ENCODE results near the gene ANKRD36B.
"Not testable (repeated sequence)": the region's sequence is repeated elsewhere in the genome, so short reads cannot be mapped to it uniquely, and the experiment has no call there.

ANKRD36B gene

GRCh38 chr2:97589598-97590510, at the start of gene ANKRD36B:
Gene ANKRD36B (minus strand): TSS chr2:97589877. CDS start chr2:97589685, 192 bp downstream.
- peak; percentile 65 for DNase-seq (ENCODE audit: low spot score)

GRCh38 chr2:97626049-97626430, 36.4 kb upstream of the ANKRD36B start:
- not testable (repeated sequence) for DNase-seq (ENCODE audit: low spot score)

- DNase-seq (ENCODE audit: low spot score) = not testable (repeated sequence)
Observed at GRCh38 chr2:97625354-97626048, 35.8 kb upstream of the ANKRD36B start.

GRCh38 chr2:97622976-97623375, 33.3 kb upstream of the ANKRD36B start:
- not testable (repeated sequence) for DNase-seq (ENCODE audit: low spot score)

- DNase-seq (ENCODE audit: low spot score) = not testable (repeated sequence)
Observed at GRCh38 chr2:97620492-97620891, 30.8 kb upstream of the ANKRD36B start.

- DNase-seq (ENCODE audit: low spot score) = not testable (repeated sequence)
Observed at GRCh38 chr2:97618939-97619827, 29.5 kb upstream of the ANKRD36B start.

- no peak for DNase-seq (ENCODE audit: low spot score)
Observed at GRCh38 chr2:97617911-97618310, 28.2 kb upstream of the ANKRD36B start.

GRCh38 chr2:97615746-97616145, 26.1 kb upstream of the ANKRD36B start:
- not testable (repeated sequence) for DNase-seq (ENCODE audit: low spot score)

- DNase-seq (ENCODE audit: low spot score) = not testable (repeated sequence)
Observed at GRCh38 chr2:97611895-97612294, 22.2 kb upstream of the ANKRD36B start.

GRCh38 chr2:97608745-97609144, 19.1 kb upstream of the ANKRD36B start:
- DNase-seq (ENCODE audit: low spot score) = not testable (repeated sequence)

- not testable (repeated sequence) for DNase-seq (ENCODE audit: low spot score)
Observed at GRCh38 chr2:97605524-97606339, 16.1 kb upstream of the ANKRD36B start.

GRCh38 chr2:97605109-97605508, 15.4 kb upstream of the ANKRD36B start:
- not testable (repeated sequence) for DNase-seq (ENCODE audit: low spot score)

- DNase-seq (ENCODE audit: low spot score) = not testable (repeated sequence)
Observed at GRCh38 chr2:97601537-97601936, 11.9 kb upstream of the ANKRD36B start.

- DNase-seq (ENCODE audit: low spot score) = not testable (repeated sequence)
Observed at GRCh38 chr2:97596180-97596579, 6.5 kb upstream of the ANKRD36B start.

- DNase-seq (ENCODE audit: low spot score) = not testable (repeated sequence)
Observed at GRCh38 chr2:97593520-97593919, 3.8 kb upstream of the ANKRD36B start.

GRCh38 chr2:97590515-97591394, 1.1 kb upstream of the ANKRD36B start:
- DNase-seq (ENCODE audit: low spot score) = peak; percentile 19

GRCh38 chr2:97589257-97589597, 450 bp downstream of the ANKRD36B start:
- DNase-seq (ENCODE audit: low spot score) = not testable (repeated sequence)

GRCh38 chr2:97565674-97566073, 24.0 kb downstream of the ANKRD36B start:
- DNase-seq (ENCODE audit: low spot score) = not testable (repeated sequence)

GRCh38 chr2:97552406-97552805, 37.3 kb downstream of the ANKRD36B start:
- not testable (repeated sequence) for DNase-seq (ENCODE audit: low spot score)

- not testable (repeated sequence) for DNase-seq (ENCODE audit: low spot score)
Observed at GRCh38 chr2:97550498-97550897, 39.2 kb downstream of the ANKRD36B start.

Data from HuH-7 (cell line).